ENCODE measurements around the gene ZSCAN1.

DNA sequence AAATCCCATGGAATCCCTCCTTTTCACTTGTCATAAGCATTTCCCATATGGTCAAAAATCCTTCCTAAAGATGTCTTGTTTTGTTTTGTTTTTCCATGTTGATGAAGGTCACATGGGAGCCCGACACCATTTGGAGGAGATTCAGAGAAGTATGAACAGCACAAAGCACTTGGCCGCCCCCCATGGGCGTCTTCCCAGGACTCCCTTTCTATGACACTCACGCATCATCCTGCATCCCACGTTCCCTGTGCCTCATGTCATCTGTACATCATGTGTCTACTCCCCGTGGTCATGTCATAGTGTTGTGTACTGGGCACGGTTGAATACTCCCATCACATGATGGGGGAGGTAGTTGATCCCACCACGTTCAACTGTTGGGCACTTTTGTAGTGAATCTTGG is 2.0 kb downstream of the ZSCAN1 start:
- TF ChIP-seq, protein P1, sequence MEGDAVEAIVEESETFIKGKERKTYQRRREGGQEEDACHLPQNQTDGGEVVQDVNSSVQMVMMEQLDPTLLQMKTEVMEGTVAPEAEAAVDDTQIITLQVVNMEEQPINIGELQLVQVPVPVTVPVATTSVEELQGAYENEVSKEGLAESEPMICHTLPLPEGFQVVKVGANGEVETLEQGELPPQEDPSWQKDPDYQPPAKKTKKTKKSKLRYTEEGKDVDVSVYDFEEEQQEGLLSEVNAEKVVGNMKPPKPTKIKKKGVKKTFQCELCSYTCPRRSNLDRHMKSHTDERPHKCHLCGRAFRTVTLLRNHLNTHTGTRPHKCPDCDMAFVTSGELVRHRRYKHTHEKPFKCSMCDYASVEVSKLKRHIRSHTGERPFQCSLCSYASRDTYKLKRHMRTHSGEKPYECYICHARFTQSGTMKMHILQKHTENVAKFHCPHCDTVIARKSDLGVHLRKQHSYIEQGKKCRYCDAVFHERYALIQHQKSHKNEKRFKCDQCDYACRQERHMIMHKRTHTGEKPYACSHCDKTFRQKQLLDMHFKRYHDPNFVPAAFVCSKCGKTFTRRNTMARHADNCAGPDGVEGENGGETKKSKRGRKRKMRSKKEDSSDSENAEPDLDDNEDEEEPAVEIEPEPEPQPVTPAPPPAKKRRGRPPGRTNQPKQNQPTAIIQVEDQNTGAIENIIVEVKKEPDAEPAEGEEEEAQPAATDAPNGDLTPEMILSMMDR (IDR thresholded peaks at IDR 0.05), result no peak
- no peak for TF ChIP-seq POLR2AphosphoS5 (IDR thresholded peaks at IDR 0.05)
